Measurements from ENCODE around the gene GALE. TPM values are rescaled to one million over a fixed set of nuclear protein-coding genes. Genes with fewer than 3 reads are reported as not detected.

The GALE gene
- total and polyA plus RNA-seq, 2 of the 13 experiments (the other 11 are each of a cell fraction or from before 2014, with no cell fraction given): 85.2 to 88.4 TPM

DNA sequence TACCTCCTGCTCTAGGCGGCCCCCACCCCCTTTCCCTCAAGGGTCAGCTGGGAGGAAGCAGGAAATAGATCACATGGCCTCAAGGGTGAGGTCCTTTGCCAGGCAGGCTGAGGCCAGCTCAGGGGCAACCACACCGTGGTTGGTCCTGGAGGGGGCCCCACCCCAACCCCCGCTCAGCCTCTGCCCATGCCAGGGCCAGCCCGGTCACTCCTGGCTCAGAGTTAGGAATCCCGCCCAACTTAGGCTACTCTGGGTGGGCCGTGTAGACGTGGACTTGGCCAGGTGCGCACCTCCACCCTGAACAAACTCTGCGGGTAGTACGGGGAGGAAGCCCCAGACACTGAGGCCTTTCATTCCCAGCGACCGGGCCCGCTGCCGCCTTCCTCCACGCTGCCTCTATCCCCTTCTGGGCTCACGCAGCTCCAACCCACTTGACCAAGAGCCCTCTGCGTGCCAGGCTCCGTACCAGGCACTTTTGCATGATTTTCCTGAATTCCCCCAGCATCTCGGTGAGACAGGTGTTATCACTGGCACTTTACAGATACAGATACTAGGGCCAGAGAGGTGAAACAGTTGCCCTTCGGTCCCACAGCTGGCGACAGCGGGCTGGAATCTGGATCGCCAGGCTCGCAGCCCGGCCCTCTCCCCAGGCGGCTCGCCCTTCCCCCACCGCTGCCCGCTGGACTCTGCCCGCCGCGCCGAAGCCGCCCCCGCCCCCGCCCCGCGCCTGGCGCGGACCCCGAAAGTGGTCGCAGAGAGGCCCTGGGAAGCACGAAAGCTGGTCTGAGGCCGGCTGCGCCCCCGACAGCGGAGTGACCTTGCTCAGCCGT lies 769 bp downstream of the GALE start (continued):
- TF ChIP-seq ZFX (CRISPR knock-in tag; IDR thresholded peaks at IDR 0.05; ENCODE audit: low read depth): peak; percentile 51; the same call in 1 of the 2 replicates
- 0 out of 2 replicates have a peak, but pooled peaks have one; percentile 30 for TF ChIP-seq SMAD9 (CRISPR knock-in tag; IDR thresholded peaks at IDR 0.05)
- TF ChIP-seq ELF3 (CRISPR knock-in tag; IDR thresholded peaks at IDR 0.05): peak; percentile 89
- peak; percentile 43 for TF ChIP-seq ZMYM3 (CRISPR knock-in tag; IDR thresholded peaks at IDR 0.05)
- TF ChIP-seq KMT2A (CRISPR knock-in tag; IDR thresholded peaks at IDR 0.05): peak; percentile 1; the same call in 1 of the 2 replicates
- TF ChIP-seq LCORL (IDR thresholded peaks at IDR 0.05): no peak
- peak; percentile 59; the same call in 1 of the 2 replicates for TF ChIP-seq LCORL (CRISPR knock-in tag; IDR thresholded peaks at IDR 0.05)
- peak; percentile 59; the same call in 1 of the 2 replicates for TF ChIP-seq ZBTB20 (CRISPR knock-in tag; IDR thresholded peaks at IDR 0.05; ENCODE audit: borderline replicate concordance, low read depth)
- TF ChIP-seq PCBP2 (optimal IDR thresholded peaks at IDR 0.05; ENCODE audit: low read depth, low read length, poor library complexity, severe bottlenecking): no peak
- peak; percentile 29; the same call in 1 of the 2 replicates for TF ChIP-seq HDAC1 (CRISPR knock-in tag; IDR thresholded peaks at IDR 0.05)
- TF ChIP-seq, protein P1, sequence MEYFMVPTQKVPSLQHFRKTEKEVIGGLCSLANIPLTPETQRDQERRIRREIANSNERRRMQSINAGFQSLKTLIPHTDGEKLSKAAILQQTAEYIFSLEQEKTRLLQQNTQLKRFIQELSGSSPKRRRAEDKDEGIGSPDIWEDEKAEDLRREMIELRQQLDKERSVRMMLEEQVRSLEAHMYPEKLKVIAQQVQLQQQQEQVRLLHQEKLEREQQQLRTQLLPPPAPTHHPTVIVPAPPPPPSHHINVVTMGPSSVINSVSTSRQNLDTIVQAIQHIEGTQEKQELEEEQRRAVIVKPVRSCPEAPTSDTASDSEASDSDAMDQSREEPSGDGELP (IDR thresholded peaks at IDR 0.05; ENCODE audit: borderline replicate concordance, low read depth): peak; percentile 94
- 0 out of 2 replicates have a peak, but pooled peaks have one; percentile 16 for TF ChIP-seq ZNF263 (CRISPR knock-in tag; IDR thresholded peaks at IDR 0.05)
- TF ChIP-seq RAD51 (IDR thresholded peaks at IDR 0.05; ENCODE audit: borderline replicate concordance): peak; percentile 37; the same call in 1 of the 2 replicates
- no peak for TF ChIP-seq MLLT10 (CRISPR knock-in tag; IDR thresholded peaks at IDR 0.05)
- TF ChIP-seq THYN1 (CRISPR knock-in tag; IDR thresholded peaks at IDR 0.05; ENCODE audit: borderline replicate concordance, low read depth): no peak
- no peak for TF ChIP-seq GPN1 (CRISPR knock-in tag; IDR thresholded peaks at IDR 0.05; ENCODE audit: borderline replicate concordance)
- TF ChIP-seq PHF20 (CRISPR knock-in tag; IDR thresholded peaks at IDR 0.05): peak; percentile 26
- TF ChIP-seq SAP130 (CRISPR knock-in tag; IDR thresholded peaks at IDR 0.05; ENCODE audit: low read depth): peak; percentile 94
- peak; percentile 43; the same call in 1 of the 2 replicates for TF ChIP-seq TBX2 (CRISPR knock-in tag; IDR thresholded peaks at IDR 0.05; ENCODE audit: borderline replicate concordance)
- TF ChIP-seq, protein P2, sequence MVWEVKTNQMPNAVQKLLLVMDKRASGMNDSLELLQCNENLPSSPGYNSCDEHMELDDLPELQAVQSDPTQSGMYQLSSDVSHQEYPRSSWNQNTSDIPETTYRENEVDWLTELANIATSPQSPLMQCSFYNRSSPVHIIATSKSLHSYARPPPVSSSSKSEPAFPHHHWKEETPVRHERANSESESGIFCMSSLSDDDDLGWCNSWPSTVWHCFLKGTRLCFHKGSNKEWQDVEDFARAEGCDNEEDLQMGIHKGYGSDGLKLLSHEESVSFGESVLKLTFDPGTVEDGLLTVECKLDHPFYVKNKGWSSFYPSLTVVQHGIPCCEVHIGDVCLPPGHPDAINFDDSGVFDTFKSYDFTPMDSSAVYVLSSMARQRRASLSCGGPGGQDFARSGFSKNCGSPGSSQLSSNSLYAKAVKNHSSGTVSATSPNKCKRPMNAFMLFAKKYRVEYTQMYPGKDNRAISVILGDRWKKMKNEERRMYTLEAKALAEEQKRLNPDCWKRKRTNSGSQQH (CRISPR knock-in tag; IDR thresholded peaks at IDR 0.05; ENCODE audit: low read depth): 0 out of 2 replicates have a peak, but pooled peaks have one; percentile 48
- TF ChIP-seq MED13 (CRISPR knock-in tag; IDR thresholded peaks at IDR 0.05): 0 out of 2 replicates have a peak, but pooled peaks have one; percentile 69
- TF ChIP-seq, protein P3, sequence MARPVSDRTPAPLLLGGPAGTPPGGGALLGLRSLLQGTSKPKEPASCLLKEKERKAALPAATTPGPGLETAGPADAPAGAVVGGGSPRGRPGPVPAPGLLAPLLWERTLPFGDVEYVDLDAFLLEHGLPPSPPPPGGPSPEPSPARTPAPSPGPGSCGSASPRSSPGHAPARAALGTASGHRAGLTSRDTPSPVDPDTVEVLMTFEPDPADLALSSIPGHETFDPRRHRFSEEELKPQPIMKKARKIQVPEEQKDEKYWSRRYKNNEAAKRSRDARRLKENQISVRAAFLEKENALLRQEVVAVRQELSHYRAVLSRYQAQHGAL (CRISPR knock-in tag; IDR thresholded peaks at IDR 0.05; ENCODE audit: not compliant biosample characterization): no peak
- TF ChIP-seq, protein P4, sequence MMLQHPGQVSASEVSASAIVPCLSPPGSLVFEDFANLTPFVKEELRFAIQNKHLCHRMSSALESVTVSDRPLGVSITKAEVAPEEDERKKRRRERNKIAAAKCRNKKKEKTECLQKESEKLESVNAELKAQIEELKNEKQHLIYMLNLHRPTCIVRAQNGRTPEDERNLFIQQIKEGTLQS (CRISPR knock-in tag; IDR thresholded peaks at IDR 0.05): no peak
- TF ChIP-seq NONO (IDR thresholded peaks at IDR 0.05): no peak
- 0 out of 2 replicates have a peak, but pooled peaks have one; percentile 7 for TF ChIP-seq NONO (CRISPR knock-in tag; conservative IDR thresholded peaks at IDR 0.05)
- no peak for TF ChIP-seq KLF9 (CRISPR knock-in tag; IDR thresholded peaks at IDR 0.05; ENCODE audit: low read depth)
